HEK293T (cell line): Measurements from ENCODE around the gene NCMAP.

ENCODE experiments used
- CTCF ChIA-PET: fragments of 350-600 bp; formaldehyde crosslinking; extraction: SDS; loops from one replicate; lab custom pipeline; 2021; ENCODE audit warnings: antibody characterized with exemption, inconsistent platforms; lab: Yijun Ruan, JAX
- POLR2A ChIA-PET: fragments of 350-600 bp; formaldehyde crosslinking; extraction: SDS; loops from one replicate; lab custom pipeline; 2020; ENCODE audit warnings: antibody characterized with exemption, inconsistent platforms; lab: Yijun Ruan, JAX
- DNase-seq: peaks from one replicate; pipeline ENCODE4 v3.0.0; 2012; ENCODE audit warnings: mixed read lengths; ENCODE audit errors: extremely low spot score
- ARNT ChIP-seq: fragments of 450-650 bp; IDR thresholded peaks from 2 replicates; pipeline ENCODE4 v1.6.1; 2017; ENCODE audit warnings: mild to moderate bottlenecking
- BHLHE40 ChIP-seq: fragments of 450-650 bp; IDR thresholded peaks from 2 replicates; pipeline ENCODE4 v1.6.1; 2016; ENCODE audit warnings: mild to moderate bottlenecking, moderate library complexity, borderline replicate concordance
- CTBP1 ChIP-seq: fragments of 450-650 bp; IDR thresholded peaks from 2 replicates; pipeline ENCODE4 v1.6.1; 2016; ENCODE audit warnings: borderline replicate concordance
- ELF4 ChIP-seq: fragments of 450-650 bp; IDR thresholded peaks from 2 replicates; pipeline ENCODE4 v1.6.1; 2017; ENCODE audit warnings: antibody characterized with exemption
- FOXA1 ChIP-seq: fragments of 450-650 bp; IDR thresholded peaks from 2 replicates; pipeline ENCODE4 v1.6.1; 2016; ENCODE audit warnings: mild to moderate bottlenecking
- FOXK2 ChIP-seq: fragments of 450-650 bp; IDR thresholded peaks from 2 replicates; pipeline ENCODE4 v1.6.1; 2016; ENCODE audit warnings: mild to moderate bottlenecking
- FOXM1 ChIP-seq: fragments of 450-650 bp; IDR thresholded peaks from 2 replicates; pipeline ENCODE4 v1.6.1; 2017; ENCODE audit warnings: mild to moderate bottlenecking, borderline replicate concordance
- HDGF ChIP-seq: fragments of 450-650 bp; IDR thresholded peaks from 2 replicates; pipeline ENCODE4 v1.6.1; 2017; ENCODE audit warnings: antibody characterized with exemption, borderline replicate concordance
- L3MBTL2 ChIP-seq: fragments of 450-650 bp; conservative IDR thresholded peaks from 2 replicates; pipeline ENCODE4 v1.6.1; 2016; ENCODE audit warnings: mild to moderate bottlenecking
- LEF1 ChIP-seq: fragments of 450-650 bp; IDR thresholded peaks from 2 replicates; pipeline ENCODE4 v1.6.1; 2017; ENCODE audit warnings: mild to moderate bottlenecking, borderline replicate concordance
- NFRKB ChIP-seq: fragments of 450-650 bp; IDR thresholded peaks from 2 replicates; pipeline ENCODE4 v1.6.1; 2016; ENCODE audit warnings: mild to moderate bottlenecking, moderate library complexity
- SP1 ChIP-seq: fragments of 450-650 bp; IDR thresholded peaks from 2 replicates; pipeline ENCODE4 v1.6.1; 2017
- SUZ12 ChIP-seq: fragments of 450-650 bp; IDR thresholded peaks from 2 replicates; pipeline ENCODE4 v1.6.1; 2016; ENCODE audit warnings: mild to moderate bottlenecking
- TARDBP ChIP-seq: fragments of 450-650 bp; IDR thresholded peaks from 2 replicates; pipeline ENCODE4 v1.6.1; 2016
- ZNF384 ChIP-seq: fragments of 450-650 bp; IDR thresholded peaks from 2 replicates; pipeline ENCODE4 v1.6.1; 2016
- TF ChIP-seq, protein P1 (sequence below): fragments of 450-650 bp; IDR thresholded peaks from 2 replicates; pipeline ENCODE4 v1.6.1; 2016

NCMAP gene

DNA sequence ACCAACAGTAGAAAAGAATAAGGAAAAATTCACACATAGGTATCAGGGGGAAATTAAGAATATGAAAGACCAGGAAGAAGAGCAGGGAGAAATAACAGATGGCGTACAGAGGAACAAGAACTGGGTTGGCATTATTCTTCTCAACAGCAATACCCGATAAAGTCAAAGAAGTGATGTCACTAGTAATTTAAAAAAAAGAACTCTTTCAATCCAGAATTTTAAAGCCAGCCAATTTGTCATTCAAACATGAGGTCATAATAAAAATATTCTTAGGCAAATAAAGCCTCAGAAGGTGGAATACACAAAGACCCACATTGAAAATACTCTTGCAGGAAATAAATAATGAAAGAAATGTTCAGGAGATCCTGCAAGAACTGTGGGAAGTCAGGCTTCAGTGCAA is 8.8 kb downstream of the NCMAP start:
- no peak for TF ChIP-seq ZNF384
- TF ChIP-seq FOXM1, result no peak
- TF ChIP-seq L3MBTL2, result no peak
- no peak for TF ChIP-seq LEF1
- TF ChIP-seq FOXK2, result no peak
- TF ChIP-seq HDGF, result no peak
- no peak for TF ChIP-seq NFRKB
- TF ChIP-seq ELF4, result no peak
- no peak for TF ChIP-seq ARNT
- TF ChIP-seq, protein P1, sequence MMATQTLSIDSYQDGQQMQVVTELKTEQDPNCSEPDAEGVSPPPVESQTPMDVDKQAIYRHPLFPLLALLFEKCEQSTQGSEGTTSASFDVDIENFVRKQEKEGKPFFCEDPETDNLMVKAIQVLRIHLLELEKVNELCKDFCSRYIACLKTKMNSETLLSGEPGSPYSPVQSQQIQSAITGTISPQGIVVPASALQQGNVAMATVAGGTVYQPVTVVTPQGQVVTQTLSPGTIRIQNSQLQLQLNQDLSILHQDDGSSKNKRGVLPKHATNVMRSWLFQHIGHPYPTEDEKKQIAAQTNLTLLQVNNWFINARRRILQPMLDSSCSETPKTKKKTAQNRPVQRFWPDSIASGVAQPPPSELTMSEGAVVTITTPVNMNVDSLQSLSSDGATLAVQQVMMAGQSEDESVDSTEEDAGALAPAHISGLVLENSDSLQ, result no peak
- TF ChIP-seq SUZ12, result no peak
- no peak for TF ChIP-seq TARDBP
- no peak for TF ChIP-seq SP1
- TF ChIP-seq CTBP1, result no peak
- TF ChIP-seq BHLHE40, result no peak
- no peak for TF ChIP-seq FOXA1
- POLR2A ChIA-PET, result no interaction called here
- no peak for DNase-seq
- CTCF ChIA-PET, result interaction anchor here (0.7 to 1.3 kb wide), 2 partner anchors 22 to 58 kb away, joined by 3 read pairs; no protein-coding TSS in a partner anchor

DNA sequence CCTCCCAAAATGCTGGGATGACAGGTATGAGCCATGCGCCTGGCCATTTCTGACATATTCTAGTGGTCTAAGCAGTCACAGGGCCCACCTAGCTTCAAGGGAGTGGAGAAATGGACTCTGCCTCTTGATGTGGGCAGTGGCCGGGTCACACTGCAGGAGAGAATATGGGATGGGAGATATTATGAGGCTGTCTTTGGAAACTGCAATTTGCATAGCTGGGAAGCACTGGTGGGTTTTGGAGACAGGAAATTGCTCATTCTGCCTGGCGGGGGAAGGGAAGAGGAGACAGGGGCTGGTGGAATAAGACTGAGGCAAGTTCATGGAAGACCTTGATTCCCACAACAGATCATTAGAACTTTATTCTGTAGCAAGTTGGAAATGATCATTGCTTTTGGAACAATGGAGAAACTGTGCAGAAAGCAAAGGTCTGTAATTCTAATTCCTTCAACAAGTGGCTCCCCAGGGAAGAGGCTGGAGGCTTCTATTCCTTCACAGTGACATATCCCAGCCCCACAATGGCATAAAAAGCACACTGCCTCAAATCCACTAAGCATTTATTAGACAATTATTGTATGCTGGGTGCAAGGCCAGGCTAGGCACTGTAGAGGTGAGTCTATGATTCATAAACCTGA is 10.5 kb downstream of the NCMAP start:
- ChIA-PET POLR2A (interaction anchor here (0.7 kb wide), 1 partner anchor 76 kb away, joined by 3 read pairs; no protein-coding TSS in a partner anchor), CTCF (no interaction called here)
- TF ChIP-seq, protein P1, result no peak
- no peak for TF ChIP-seq SUZ12
- no peak for TF ChIP-seq TARDBP
- TF ChIP-seq L3MBTL2, result no peak
- TF ChIP-seq LEF1, result no peak
- TF ChIP-seq FOXM1, result no peak
- no peak for TF ChIP-seq CTBP1
- no peak for TF ChIP-seq BHLHE40
- no peak for TF ChIP-seq NFRKB
- no peak for TF ChIP-seq ELF4
- no peak for DNase-seq

DNA sequence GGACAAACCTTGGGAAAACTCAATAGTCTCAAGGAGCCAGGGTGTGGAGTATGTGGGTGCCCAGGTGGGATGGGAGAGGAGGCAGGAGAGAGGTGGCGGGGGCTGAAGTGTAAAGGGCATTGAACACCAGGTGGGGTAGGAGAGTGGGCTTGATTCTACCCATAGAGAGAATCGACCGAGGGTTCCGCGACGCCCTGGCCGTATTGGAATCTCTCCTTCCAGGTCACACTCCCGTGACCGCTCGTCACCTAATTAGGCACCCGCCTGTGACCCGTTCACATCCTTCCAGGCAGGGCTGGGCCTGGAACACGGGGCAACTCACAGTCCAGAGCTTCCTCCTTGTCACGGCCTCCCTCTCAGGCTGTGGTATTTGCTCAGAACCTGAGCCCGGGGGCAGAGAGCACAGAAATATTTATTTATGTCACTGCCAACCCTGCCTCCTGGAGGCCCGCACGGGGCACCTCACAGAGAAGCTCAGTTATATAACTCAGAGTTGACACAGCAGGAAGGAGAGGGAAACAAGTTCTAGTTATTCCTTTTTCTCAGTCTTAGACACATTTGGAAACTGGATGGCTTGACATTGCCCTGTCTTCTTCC is 12.0 kb downstream of the NCMAP start:
- TF ChIP-seq CTBP1 (no peak), LEF1 (no peak), BHLHE40 (no peak), L3MBTL2 (no peak), TARDBP (no peak)
- TF ChIP-seq, protein P1, result no peak
- ChIA-PET CTCF (no interaction called here), POLR2A (no interaction called here)
- no peak for DNase-seq

DNA sequence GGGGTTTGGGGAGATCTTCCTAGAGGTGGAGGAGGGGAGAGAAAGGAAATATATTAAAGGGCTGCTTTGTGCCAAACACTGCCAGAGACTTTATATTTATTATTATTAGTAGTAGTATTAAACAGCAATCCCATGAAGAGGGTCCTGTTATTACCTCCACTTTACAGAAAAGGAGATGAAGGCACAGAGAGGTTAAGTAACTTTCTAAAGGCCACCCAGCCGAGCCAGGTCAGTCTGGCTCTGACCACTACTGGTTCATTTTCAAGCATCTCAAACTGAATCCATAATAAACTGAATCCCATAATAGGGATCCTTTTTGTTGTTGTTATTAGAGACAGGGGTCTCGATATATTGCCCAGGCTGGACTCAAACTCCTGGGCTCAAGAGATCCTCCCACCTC is 12.6 kb downstream of the NCMAP start:
- no peak for TF ChIP-seq L3MBTL2
- no peak for TF ChIP-seq NFRKB
- TF ChIP-seq, protein P1, result no peak
- ChIA-PET CTCF (no interaction called here), POLR2A (no interaction called here)
- DNase-seq, result no peak

DNA sequence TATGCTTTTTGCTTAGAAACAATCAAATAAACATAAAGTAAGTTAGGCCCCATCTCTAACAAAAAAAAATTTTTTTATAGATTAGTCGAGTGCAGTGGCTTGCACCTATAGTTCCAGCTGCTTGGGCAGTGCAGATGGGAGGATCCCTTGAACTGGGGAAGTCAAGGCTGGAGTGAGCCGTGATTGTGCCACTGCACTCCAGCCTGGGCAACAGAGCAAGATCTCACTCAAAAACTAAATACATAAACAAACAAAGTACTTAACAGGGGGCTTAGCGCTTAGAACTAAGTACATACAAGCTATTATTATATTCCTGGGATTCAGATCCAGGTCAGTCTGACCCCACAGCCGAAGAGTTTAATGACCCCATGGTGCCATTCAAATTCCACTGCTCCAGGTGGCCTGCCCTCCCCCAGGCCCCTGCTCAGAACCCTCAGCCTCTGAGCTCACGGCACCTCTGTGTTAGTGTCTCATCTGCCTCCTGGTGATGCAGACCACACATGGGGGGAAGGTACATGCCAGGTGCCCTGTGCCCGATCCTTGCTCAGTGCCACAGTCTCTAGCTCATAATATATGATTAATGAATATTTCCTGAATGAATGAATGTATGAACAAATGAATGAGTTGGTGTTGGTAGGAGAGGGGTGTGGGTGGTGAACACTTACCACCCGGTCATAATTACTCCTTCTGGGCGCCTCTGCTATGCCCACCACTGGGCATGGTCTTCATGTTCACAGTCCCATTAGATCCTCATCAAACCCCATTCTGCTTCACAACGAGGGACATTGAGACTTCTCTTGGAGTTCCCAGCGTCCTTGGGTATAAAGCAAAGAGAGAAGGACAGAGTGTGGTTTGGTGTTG is 14.6 kb downstream of the NCMAP start:
- POLR2A ChIA-PET, result no interaction called here
- CTCF ChIA-PET, result interaction anchor here (0.7 kb wide), 1 partner anchor 79 kb away, joined by 3 read pairs; no protein-coding TSS in a partner anchor
- TF ChIP-seq, protein P1, result no peak
- DNase-seq, result no peak
